ENCODE measurements around the gene TRIM67.
"Not testable (repeated sequence)": the region's sequence is repeated elsewhere in the genome, so short reads cannot be mapped to it uniquely, and the experiment has no call there.

TRIM67 gene

GRCh38 chr1:231211005-231211857, 49.4 kb downstream of the TRIM67 start (continued):
- TF ChIP-seq ZNF561 (tag by site-specific recombination; IDR thresholded peaks at IDR 0.05; ENCODE audit: borderline replicate concordance): peak; percentile 28

GRCh38 chr1:231212301-231212700, 50.4 kb downstream of the TRIM67 start:
- H3K4me1 ChIP-seq (ENCODE audit: control insufficient read depth, insufficient read depth, low read length); H3K9me3 ChIP-seq (ENCODE audit: control insufficient read depth, insufficient read depth, low read depth, low read length); POLR2A ChIA-PET; H3K4me3 ChIP-seq (ENCODE audit: low read depth, low read length); H3K27ac ChIP-seq (ENCODE audit: extremely low read depth, low read depth, low read length); H3K36me3 ChIP-seq (ENCODE audit: control insufficient read depth in 2 of 2, insufficient read depth in 1 of 2, low read length in 2 of 2): not testable (repeated sequence)
- CTCF ChIA-PET: interaction anchor here (0.6 to 3.5 kb wide), 14 partner anchors 10 to 415 kb away, joined by 3 to 45 read pairs (median 4); no protein-coding TSS in a partner anchor

GRCh38 chr1:231213831-231214573, 52.1 kb downstream of the TRIM67 start:
- CTCF ChIA-PET: interaction anchor here (0.6 kb wide), 2 partner anchors 252 to 355 kb away, joined by 3 read pairs; no protein-coding TSS in a partner anchor
- POLR2A ChIA-PET: interaction anchor here (0.6 kb wide), 1 partner anchor 13 kb away, joined by 6 read pairs; no protein-coding TSS in a partner anchor
- TF ChIP-seq ZNF211 (tag by site-specific recombination; IDR thresholded peaks at IDR 0.05; ENCODE audit: low read depth): no peak
- TF ChIP-seq ZNF510 (tag by site-specific recombination; IDR thresholded peaks at IDR 0.05; ENCODE audit: insufficient replicate concordance): peak; percentile 93
- no peak overlapping the region for H3K27ac ChIP-seq (ENCODE audit: extremely low read depth, low read depth, low read length)
- no peaks in the 10 kb centered on the region for H3K4me1 ChIP-seq (ENCODE audit: control insufficient read depth, insufficient read depth, low read length)
- H3K36me3 ChIP-seq (ENCODE audit: control insufficient read depth in 2 of 2, insufficient read depth in 1 of 2, low read length in 2 of 2): no peaks in the 10 kb centered on the region
- H3K4me3 ChIP-seq (ENCODE audit: low read depth, low read length): no peak overlapping the region
- H3K9me3 ChIP-seq (ENCODE audit: control insufficient read depth, insufficient read depth, low read depth, low read length): no peaks in the 10 kb centered on the region

- no peak overlapping the region for H3K4me3 ChIP-seq (ENCODE audit: low read depth, low read length)
- ChIA-PET CTCF (interaction anchor here (0.8 kb wide), 1 partner anchor 124 kb away, joined by 3 read pairs; no protein-coding TSS in a partner anchor), POLR2A (interaction anchor here (1.4 kb wide), 1 partner anchor 123 kb away, joined by 4 read pairs; the partner anchor contains the start of genes EXOC8 and SPRTN)
- TF ChIP-seq ZXDB (tag by site-specific recombination; IDR thresholded peaks at IDR 0.05) (no peak), ZNF548 (tag by site-specific recombination; IDR thresholded peaks at IDR 0.05) (no peak), ZNF701 (tag by site-specific recombination; IDR thresholded peaks at IDR 0.05) (no peak), ZNF792 (tag by site-specific recombination; IDR thresholded peaks at IDR 0.05) (no peak)
- no peaks in the 10 kb centered on the region for H3K36me3 ChIP-seq (ENCODE audit: control insufficient read depth in 2 of 2, insufficient read depth in 1 of 2, low read length in 2 of 2)
- H3K27ac ChIP-seq (ENCODE audit: extremely low read depth, low read depth, low read length): no peak overlapping the region
- no peaks in the 10 kb centered on the region for H3K9me3 ChIP-seq (ENCODE audit: control insufficient read depth, insufficient read depth, low read depth, low read length)
- no peaks in the 10 kb centered on the region for H3K4me1 ChIP-seq (ENCODE audit: control insufficient read depth, insufficient read depth, low read length)
These were observed 53.2 kb downstream of the TRIM67 start for GRCh38 chr1:231214918-231215680.

- CTCF ChIA-PET: interaction anchor here (0.6 to 1.6 kb wide), 5 partner anchors 122 to 1419 kb away, joined by 3 to 6 read pairs (median 3); partner anchors contain the start of gene EXOC8
- H3K27ac ChIP-seq (ENCODE audit: extremely low read depth, low read depth, low read length): no peak overlapping the region
- H3K4me1 ChIP-seq (ENCODE audit: control insufficient read depth, insufficient read depth, low read length): no peaks in the 10 kb centered on the region
- no peaks in the 10 kb centered on the region for H3K36me3 ChIP-seq (ENCODE audit: control insufficient read depth in 2 of 2, insufficient read depth in 1 of 2, low read length in 2 of 2)
- H3K9me3 ChIP-seq (ENCODE audit: control insufficient read depth, insufficient read depth, low read depth, low read length): no peaks in the 10 kb centered on the region
- POLR2A ChIA-PET: interaction anchor here (0.6 to 1.4 kb wide), 2 partner anchors 12 to 122 kb away, joined by 4 read pairs; partner anchors contain the start of genes EXOC8 and SPRTN
- no peak overlapping the region for H3K4me3 ChIP-seq (ENCODE audit: low read depth, low read length)
- TF ChIP-seq PATZ1 (tag by site-specific recombination; IDR thresholded peaks at IDR 0.05): 0 out of 2 replicates have a peak, but pooled peaks have one; percentile 6
- TF ChIP-seq ZNF157 (tag by site-specific recombination; IDR thresholded peaks at IDR 0.05): no peak
- TF ChIP-seq ZNF660 (tag by site-specific recombination; IDR thresholded peaks at IDR 0.05): no peak
- no peak for TF ChIP-seq ZNF692 (tag by site-specific recombination; IDR thresholded peaks at IDR 0.05)
- 0 out of 2 replicates have a peak, but pooled peaks have one; percentile 50 for TF ChIP-seq ZNF544 (tag by site-specific recombination; IDR thresholded peaks at IDR 0.05)
- peak; percentile 34; the same call in 1 of the 2 replicates for TF ChIP-seq ZNF621 (tag by site-specific recombination; IDR thresholded peaks at IDR 0.05)
- TF ChIP-seq ZNF311 (tag by site-specific recombination; IDR thresholded peaks at IDR 0.05; ENCODE audit: borderline replicate concordance): no peak
- no peak for TF ChIP-seq PBX3 (CRISPR knock-in tag; IDR thresholded peaks at IDR 0.05)
- TF ChIP-seq ZNF350 (tag by site-specific recombination; IDR thresholded peaks at IDR 0.05): no peak
These were observed 54.0 kb downstream of the TRIM67 start for GRCh38 chr1:231215681-231216385.
